HFF-Myc (cell line): ENCODE measurements around the gene TBC1D10B.

Source experiments
- DNase-seq: peaks from one replicate; pipeline ENCODE4 v3.0.0-alpha.2; 2011; ENCODE audit warnings: low read depth; ENCODE audit errors: extremely low read depth
- H3K4me3 ChIP-seq: replicated peaks from 2 replicates; pipeline ENCODE4 v1.5.1; 2011; ENCODE audit warnings: low read depth, mild to moderate bottlenecking, control low read depth, low read length
- CTCF ChIP-seq: IDR thresholded peaks from 2 replicates; pipeline ENCODE4 v1.5.1; 2012; ENCODE audit warnings: mild to moderate bottlenecking, low read depth, low read length, control low read depth; ENCODE audit errors: missing control alignments

TBC1D10B gene

GRCh38 chr16:30380803-30381208, 10.5 kb upstream of the TBC1D10B start:
- TF ChIP-seq CTCF, result no peak

GRCh38 chr16:30380072-30380802, 9.9 kb upstream of the TBC1D10B start:
- TF ChIP-seq CTCF, result no peak
- H3K4me3 ChIP-seq, result no peak overlapping the region
- no peak for DNase-seq

More at GRCh38 chr16:30380803-30381208, 10.5 kb upstream of the TBC1D10B start:
- DNase-seq, result no peak
- no peak overlapping the region for H3K4me3 ChIP-seq

GRCh38 chr16:30379158-30379783, 9.0 kb upstream of the TBC1D10B start:
- TF ChIP-seq CTCF, result no peak
- peak overlapping the region; percentile 71 for H3K4me3 ChIP-seq
- DNase-seq, result no peak

- H3K4me3 ChIP-seq, result peak overlapping the region; percentile 71
- peak; percentile 84 for DNase-seq
- TF ChIP-seq CTCF, result peak; percentile 5
Observed at GRCh38 chr16:30378236-30379157, 8.2 kb upstream of the TBC1D10B start.

- peak overlapping the region; percentile 71 for H3K4me3 ChIP-seq
- peak; percentile 72 for DNase-seq
- no peak for TF ChIP-seq CTCF
Observed at GRCh38 chr16:30377812-30378235, 7.5 kb upstream of the TBC1D10B start.

- no peak for TF ChIP-seq CTCF
- peak overlapping the region; percentile 71 for H3K4me3 ChIP-seq
- no peak for DNase-seq
Observed at GRCh38 chr16:30377050-30377811, 6.9 kb upstream of the TBC1D10B start.
